ENCODE measurements around the gene UTP15.

The UTP15 gene

GRCh38 chr5:73623901-73624404, 58.4 kb downstream of the UTP15 start:
- no peak for TF ChIP-seq ZNF384 (IDR thresholded peaks at IDR 0.05)
- TF ChIP-seq ELF4 (IDR thresholded peaks at IDR 0.05) = no peak
- TF ChIP-seq BHLHE40 (IDR thresholded peaks at IDR 0.05; ENCODE audit: borderline replicate concordance) = no peak
- no peak for TF ChIP-seq LEF1 (IDR thresholded peaks at IDR 0.05; ENCODE audit: borderline replicate concordance)
- TF ChIP-seq SUZ12 (IDR thresholded peaks at IDR 0.05) = no peak
- no peak for TF ChIP-seq NFRKB (IDR thresholded peaks at IDR 0.05)
- no peak for TF ChIP-seq FOXK2 (IDR thresholded peaks at IDR 0.05)
- TF ChIP-seq HDGF (IDR thresholded peaks at IDR 0.05; ENCODE audit: borderline replicate concordance) = no peak
- no peak for TF ChIP-seq CTBP1 (IDR thresholded peaks at IDR 0.05; ENCODE audit: borderline replicate concordance)
- TF ChIP-seq FOXM1 (IDR thresholded peaks at IDR 0.05; ENCODE audit: borderline replicate concordance) = no peak
- no peak for TF ChIP-seq L3MBTL2 (conservative IDR thresholded peaks at IDR 0.05)
- TF ChIP-seq FOXA1 (IDR thresholded peaks at IDR 0.05) = no peak
- TF ChIP-seq TARDBP (IDR thresholded peaks at IDR 0.05) = no peak
- no peak for TF ChIP-seq ARNT (IDR thresholded peaks at IDR 0.05)
- no peak for TF ChIP-seq SP1 (IDR thresholded peaks at IDR 0.05)
- no peak for TF ChIP-seq PKNOX1 (IDR thresholded peaks at IDR 0.05)
- ChIA-PET POLR2A (no interaction called here), CTCF (no interaction called here)
- DNase-seq (ENCODE audit: extremely low spot score) = no peak

GRCh38 chr5:73624888-73625287, 59.3 kb downstream of the UTP15 start:
- CTCF ChIA-PET = no interaction called here
- no peak for TF ChIP-seq ZNF384 (IDR thresholded peaks at IDR 0.05)
- no peak for TF ChIP-seq PKNOX1 (IDR thresholded peaks at IDR 0.05)
- TF ChIP-seq HDGF (IDR thresholded peaks at IDR 0.05; ENCODE audit: borderline replicate concordance) = no peak
- POLR2A ChIA-PET = no interaction called here

GRCh38 chr5:73625372-73625943, 59.9 kb downstream of the UTP15 start:
- TF ChIP-seq TARDBP (IDR thresholded peaks at IDR 0.05) (no peak), FOXK2 (IDR thresholded peaks at IDR 0.05) (no peak), FOXM1 (IDR thresholded peaks at IDR 0.05; ENCODE audit: borderline replicate concordance) (no peak), L3MBTL2 (conservative IDR thresholded peaks at IDR 0.05) (no peak), SUZ12 (IDR thresholded peaks at IDR 0.05) (no peak), PKNOX1 (IDR thresholded peaks at IDR 0.05) (no peak), LEF1 (IDR thresholded peaks at IDR 0.05; ENCODE audit: borderline replicate concordance) (no peak), NFRKB (IDR thresholded peaks at IDR 0.05) (no peak), BHLHE40 (IDR thresholded peaks at IDR 0.05; ENCODE audit: borderline replicate concordance) (no peak), ELF4 (IDR thresholded peaks at IDR 0.05) (no peak), FOXA1 (IDR thresholded peaks at IDR 0.05) (no peak), CTBP1 (IDR thresholded peaks at IDR 0.05; ENCODE audit: borderline replicate concordance) (no peak)
- POLR2A ChIA-PET = no interaction called here
- CTCF ChIA-PET = no interaction called here
- DNase-seq (ENCODE audit: extremely low spot score) = no peak

More at GRCh38 chr5:73624888-73625287, 59.3 kb downstream of the UTP15 start:
- no peak for DNase-seq (ENCODE audit: extremely low spot score)

GRCh38 chr5:73625944-73626811, 60.6 kb downstream of the UTP15 start, which contains the start of gene ARHGEF28:
Gene ARHGEF28 (plus strand): TSS chr5:73626196. CDS start chr5:73684852, 58,656 bp downstream.
- ChIA-PET POLR2A (no interaction called here), CTCF (no interaction called here)

GRCh38 chr5:73626814-73627313, 61.3 kb downstream of the UTP15 start:
- no peak for TF ChIP-seq LEF1 (IDR thresholded peaks at IDR 0.05; ENCODE audit: borderline replicate concordance)
- no peak for TF ChIP-seq NFRKB (IDR thresholded peaks at IDR 0.05)
- no peak for TF ChIP-seq PKNOX1 (IDR thresholded peaks at IDR 0.05)
- no peak for TF ChIP-seq HDGF (IDR thresholded peaks at IDR 0.05; ENCODE audit: borderline replicate concordance)
- TF ChIP-seq ARNT (IDR thresholded peaks at IDR 0.05) = no peak
- TF ChIP-seq SP1 (IDR thresholded peaks at IDR 0.05) = no peak
- no peak for TF ChIP-seq CTBP1 (IDR thresholded peaks at IDR 0.05; ENCODE audit: borderline replicate concordance)
- TF ChIP-seq SUZ12 (IDR thresholded peaks at IDR 0.05) = no peak
- no peak for TF ChIP-seq BHLHE40 (IDR thresholded peaks at IDR 0.05; ENCODE audit: borderline replicate concordance)
- no peak for TF ChIP-seq FOXM1 (IDR thresholded peaks at IDR 0.05; ENCODE audit: borderline replicate concordance)
- TF ChIP-seq TARDBP (IDR thresholded peaks at IDR 0.05) = no peak
- TF ChIP-seq FOXA1 (IDR thresholded peaks at IDR 0.05) = no peak
- TF ChIP-seq FOXK2 (IDR thresholded peaks at IDR 0.05) = no peak
- no peak for TF ChIP-seq L3MBTL2 (conservative IDR thresholded peaks at IDR 0.05)
- no peak for TF ChIP-seq ELF4 (IDR thresholded peaks at IDR 0.05)
- TF ChIP-seq ZNF384 (IDR thresholded peaks at IDR 0.05) = no peak
- no peak for DNase-seq (ENCODE audit: extremely low spot score)
- ChIA-PET CTCF (no interaction called here), POLR2A (no interaction called here)

More at GRCh38 chr5:73625944-73626811, 60.6 kb downstream of the UTP15 start, which contains the start of gene ARHGEF28:
- peak; percentile 61 for DNase-seq (ENCODE audit: extremely low spot score)
- no peak for TF ChIP-seq SUZ12 (IDR thresholded peaks at IDR 0.05)
- TF ChIP-seq FOXA1 (IDR thresholded peaks at IDR 0.05) = no peak
- TF ChIP-seq L3MBTL2 (conservative IDR thresholded peaks at IDR 0.05) = peak; percentile 36; the same call in 1 of the 2 replicates

Data from HEK293T (cell line).